Liver (tissue), 9 donors: ENCODE data around the gene ARHGAP32. TPM values are rescaled to one million over a fixed set of nuclear protein-coding genes. Genes with fewer than 3 reads are reported as not detected.

ENCODE experiments used
- DNase-seq: peaks from one replicate; pipeline ENCODE4 v3.0.0-alpha.2; 2017; ENCODE audit warnings: low spot score
- H3K27ac ChIP-seq, 2 donors: one replicate each; pipeline ENCODE4 v1.7.0; 2013; ENCODE audit warnings: inconsistent platforms in 2 of 2, low read length in 2 of 2, control low read depth in 1 of 2, low read depth in 1 of 2, mild to moderate bottlenecking in 1 of 2
- H3K27me3 ChIP-seq, 4 donors: one replicate each; pipeline versions ENCODE4 v1.6.1 to v1.7.0; 2013; ENCODE audit warnings: low read length in 3 of 4, inconsistent platforms in 1 of 4, mild to moderate bottlenecking in 1 of 4, moderate library complexity in 1 of 4; ENCODE audit not compliant: control insufficient read depth in 4 of 4, insufficient read depth in 4 of 4
- H3K36me3 ChIP-seq, 4 donors: one replicate each; pipeline versions ENCODE4 v1.6.1 to v1.7.0; 2013; ENCODE audit warnings: low read length in 3 of 4, mild to moderate bottlenecking in 3 of 4, low read depth in 1 of 4, moderate library complexity in 1 of 4; ENCODE audit not compliant: control insufficient read depth in 4 of 4, insufficient read depth in 3 of 4
- H3K4me1 ChIP-seq, 4 donors: one replicate each; pipeline versions ENCODE4 v1.6.1 to v1.7.0; 2013; ENCODE audit warnings: low read length in 3 of 4, mild to moderate bottlenecking in 3 of 4, moderate library complexity in 1 of 4; ENCODE audit not compliant: control insufficient read depth in 4 of 4, insufficient read depth in 4 of 4
- H3K4me3 ChIP-seq, 3 donors: one replicate each; pipeline versions ENCODE4 v1.6.1 to v1.7.0; 2013; ENCODE audit warnings: low read length in 3 of 3, control low read depth in 1 of 3, low read depth in 1 of 3, mild to moderate bottlenecking in 1 of 3
- H3K9ac ChIP-seq, 2 donors: one replicate each; pipeline ENCODE4 v1.7.0; 2013; ENCODE audit warnings: low read length in 2 of 2, mild to moderate bottlenecking in 2 of 2, moderate library complexity in 2 of 2, control low read depth in 1 of 2, low read depth in 1 of 2
- H3K9me3 ChIP-seq, 4 donors: one replicate each; pipeline versions ENCODE4 v1.6.1 to v1.7.0; 2013; ENCODE audit warnings: low read length in 3 of 4; ENCODE audit not compliant: control insufficient read depth in 4 of 4
- ATF3 ChIP-seq: IDR thresholded peaks from 2 replicates; pipeline ENCODE4 v1.6.1; 2016; ENCODE audit warnings: antibody characterized with exemption
- FOXA1 ChIP-seq: IDR thresholded peaks from 2 replicates; pipeline ENCODE4 v1.6.1; 2016; ENCODE audit warnings: antibody characterized with exemption
- FOXA2 ChIP-seq: IDR thresholded peaks from 2 replicates; pipeline ENCODE4 v1.6.1; 2016; ENCODE audit warnings: antibody characterized with exemption
- GABPA ChIP-seq, 2 donors: IDR thresholded peaks in 1 of 2; conservative IDR thresholded peaks in 1 of 2; 2 replicates each; pipeline ENCODE4 v1.6.1; 2016; ENCODE audit warnings: antibody characterized with exemption in 2 of 2, mild to moderate bottlenecking in 1 of 2, moderate library complexity in 1 of 2
- HNF4A ChIP-seq, 2 donors: conservative IDR thresholded peaks; 2 replicates each; pipeline ENCODE4 v1.6.1; 2016; ENCODE audit warnings: antibody characterized with exemption in 2 of 2, mild to moderate bottlenecking in 2 of 2
- JUND ChIP-seq, 2 donors: IDR thresholded peaks; 2 replicates each; pipeline ENCODE4 v1.6.1; 2016; ENCODE audit warnings: antibody characterized with exemption in 2 of 2
- MAX ChIP-seq: IDR thresholded peaks from 2 replicates; pipeline ENCODE4 v1.6.1; 2016; ENCODE audit warnings: antibody characterized with exemption
- NR2F2 ChIP-seq: IDR thresholded peaks from 2 replicates; pipeline ENCODE4 v1.6.1; 2016; ENCODE audit warnings: antibody characterized with exemption
- REST ChIP-seq: IDR thresholded peaks from 2 replicates; pipeline ENCODE4 v1.6.1; 2016; ENCODE audit warnings: antibody characterized with exemption, mild to moderate bottlenecking
- SP1 ChIP-seq: IDR thresholded peaks from 2 replicates; pipeline ENCODE4 v1.6.1; 2018; ENCODE audit warnings: antibody characterized with exemption, mild to moderate bottlenecking
- TAF1 ChIP-seq: conservative IDR thresholded peaks from 2 replicates; pipeline ENCODE4 v1.6.1; 2016; ENCODE audit warnings: antibody characterized with exemption, mild to moderate bottlenecking
- YY1 ChIP-seq: IDR thresholded peaks from 2 replicates; pipeline ENCODE4 v1.6.1; 2016; ENCODE audit warnings: antibody characterized with exemption, mild to moderate bottlenecking
- ZBTB33 ChIP-seq: IDR thresholded peaks from 2 replicates; pipeline ENCODE4 v1.6.1; 2016; ENCODE audit warnings: antibody characterized with exemption
- WGBS: extraction: QIAGEN DNeasy Blood & Tissue Kit; methylation state at CpG from one replicate; pipeline ENCODE4 v1.1.7; 2013; 5-methylcytosine and 5-hydroxymethylcytosine counted together
- polyA plus RNA-seq, 2 donors: library from polyadenylated mRNA; stranded (reverse) in 1 of 2; unstranded in 1 of 2; fragments of 200-250 nt in 1 of 2; fragments of >200 nt in 1 of 2; fragmentation: Nextera tagmentation in 1 of 2; extraction: Ambion mirVana in 1 of 2; gene quantifications; one replicate each; pipeline versions ENCODE4 v1.2.1 to v1.2.3, GENCODE V29; 2013 to 2015
- total RNA-seq, 2 donors: library from RNA; depleted of rRNA; stranded (reverse); fragments of >200 nt; gene quantifications; one replicate each; pipeline ENCODE4 v1.2.3, GENCODE V29; 2014
- donor health status: healthy.
- donor health status: healthy.
- donor health status: healthy.
- donor health status: healthy.
- donor health status: healthy.

Gene ARHGAP32
- total and polyA plus RNA-seq, 4 donors: 1.8 to 13.1 (median 2.6) TPM

- Histone ChIP-seq H3K9ac (no peak overlapping the region), H3K9me3 (no peaks in the 10 kb centered on the region), H3K4me1 (no peaks in the 10 kb centered on the region), H3K4me3 (no peak overlapping the region), H3K27ac (no peak overlapping the region), H3K36me3 (no peaks in the 10 kb centered on the region), H3K27me3 (no peaks in the 10 kb centered on the region)
- no peak for TF ChIP-seq TAF1
- no peak for TF ChIP-seq NR2F2
- TF ChIP-seq HNF4A (conservative IDR thresholded peaks at IDR 0.05): no peak
- no peak for TF ChIP-seq YY1
- no peak for TF ChIP-seq FOXA2
- TF ChIP-seq REST: no peak
- no peak for TF ChIP-seq JUND (IDR thresholded peaks at IDR 0.05)
- no peak for TF ChIP-seq MAX
- DNase-seq: no peak
- WGBS: 80% methylated on average over 2 of the region's 2 CpGs
These were observed 168.0 kb downstream of the ARHGAP32 start for GRCh38 chr11:129023968-129024676.

- WGBS: 71% methylated on average over 1 of the region's 1 CpG
- TF ChIP-seq FOXA1 (no peak), ATF3 (no peak), SP1 (no peak), REST (no peak), ZBTB33 (no peak), GABPA (IDR thresholded peaks at IDR 0.05 in 1 of 2, conservative IDR thresholded peaks at IDR 0.05 in 1 of 2) (no peak)
- Histone ChIP-seq H3K27ac (no peak overlapping the region), H3K4me3 (no peak overlapping the region), H3K36me3 (no peaks in the 10 kb centered on the region), H3K9ac (no peak overlapping the region), H3K27me3 (no peaks in the 10 kb centered on the region), H3K9me3 (no peaks in the 10 kb centered on the region), H3K4me1 (no peaks in the 10 kb centered on the region)
- no peak for DNase-seq
These were observed 170.8 kb downstream of the ARHGAP32 start for GRCh38 chr11:129021295-129021694.
